ENCODE data around the gene TLX3.

TLX3 gene

DNA sequence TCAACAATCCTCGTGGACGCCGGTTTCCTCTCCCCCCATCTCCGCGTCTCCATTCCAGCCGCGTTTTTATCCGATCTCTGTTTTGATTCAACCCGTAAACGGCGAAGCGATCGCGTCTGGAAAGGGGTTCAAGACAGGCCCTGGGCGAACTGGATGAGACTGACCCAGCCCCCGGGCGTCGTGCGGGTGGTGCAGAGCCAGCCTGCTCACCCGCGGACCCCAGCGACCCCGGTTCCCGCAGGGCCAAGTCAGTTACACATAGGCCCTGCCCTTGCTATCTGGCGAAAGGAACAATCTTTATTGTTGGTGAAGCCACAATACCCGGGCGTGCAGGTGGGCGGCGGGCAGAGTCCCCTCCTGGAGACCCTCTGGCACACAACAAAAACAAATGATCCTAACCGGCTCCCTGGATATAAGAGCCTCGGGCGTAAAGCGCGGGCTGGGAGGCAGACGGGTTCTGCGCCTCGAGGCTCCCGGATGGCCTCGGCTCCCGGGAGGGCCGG lies 1.8 kb downstream of the TLX3 start:
- H3K4me3 ChIP-seq (ENCODE audit: low read depth, low read length): no peak overlapping the region
- TF ChIP-seq, protein P1, sequence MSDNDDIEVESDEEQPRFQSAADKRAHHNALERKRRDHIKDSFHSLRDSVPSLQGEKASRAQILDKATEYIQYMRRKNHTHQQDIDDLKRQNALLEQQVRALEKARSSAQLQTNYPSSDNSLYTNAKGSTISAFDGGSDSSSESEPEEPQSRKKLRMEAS (IDR thresholded peaks at IDR 0.05; ENCODE audit: low read depth, low read length): no peak
- TF ChIP-seq MYC (IDR thresholded peaks at IDR 0.05; ENCODE audit: low read depth, low read length) (no peak), POLR2A (IDR thresholded peaks at IDR 0.05; ENCODE audit: extremely low read depth, insufficient read length) (no peak)
- TF ChIP-seq, protein P2, sequence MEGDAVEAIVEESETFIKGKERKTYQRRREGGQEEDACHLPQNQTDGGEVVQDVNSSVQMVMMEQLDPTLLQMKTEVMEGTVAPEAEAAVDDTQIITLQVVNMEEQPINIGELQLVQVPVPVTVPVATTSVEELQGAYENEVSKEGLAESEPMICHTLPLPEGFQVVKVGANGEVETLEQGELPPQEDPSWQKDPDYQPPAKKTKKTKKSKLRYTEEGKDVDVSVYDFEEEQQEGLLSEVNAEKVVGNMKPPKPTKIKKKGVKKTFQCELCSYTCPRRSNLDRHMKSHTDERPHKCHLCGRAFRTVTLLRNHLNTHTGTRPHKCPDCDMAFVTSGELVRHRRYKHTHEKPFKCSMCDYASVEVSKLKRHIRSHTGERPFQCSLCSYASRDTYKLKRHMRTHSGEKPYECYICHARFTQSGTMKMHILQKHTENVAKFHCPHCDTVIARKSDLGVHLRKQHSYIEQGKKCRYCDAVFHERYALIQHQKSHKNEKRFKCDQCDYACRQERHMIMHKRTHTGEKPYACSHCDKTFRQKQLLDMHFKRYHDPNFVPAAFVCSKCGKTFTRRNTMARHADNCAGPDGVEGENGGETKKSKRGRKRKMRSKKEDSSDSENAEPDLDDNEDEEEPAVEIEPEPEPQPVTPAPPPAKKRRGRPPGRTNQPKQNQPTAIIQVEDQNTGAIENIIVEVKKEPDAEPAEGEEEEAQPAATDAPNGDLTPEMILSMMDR (IDR thresholded peaks at IDR 0.05; ENCODE audit: low read depth, low read length): no peak
- no peak for DNase-seq (ENCODE audit: low read depth)

DNA sequence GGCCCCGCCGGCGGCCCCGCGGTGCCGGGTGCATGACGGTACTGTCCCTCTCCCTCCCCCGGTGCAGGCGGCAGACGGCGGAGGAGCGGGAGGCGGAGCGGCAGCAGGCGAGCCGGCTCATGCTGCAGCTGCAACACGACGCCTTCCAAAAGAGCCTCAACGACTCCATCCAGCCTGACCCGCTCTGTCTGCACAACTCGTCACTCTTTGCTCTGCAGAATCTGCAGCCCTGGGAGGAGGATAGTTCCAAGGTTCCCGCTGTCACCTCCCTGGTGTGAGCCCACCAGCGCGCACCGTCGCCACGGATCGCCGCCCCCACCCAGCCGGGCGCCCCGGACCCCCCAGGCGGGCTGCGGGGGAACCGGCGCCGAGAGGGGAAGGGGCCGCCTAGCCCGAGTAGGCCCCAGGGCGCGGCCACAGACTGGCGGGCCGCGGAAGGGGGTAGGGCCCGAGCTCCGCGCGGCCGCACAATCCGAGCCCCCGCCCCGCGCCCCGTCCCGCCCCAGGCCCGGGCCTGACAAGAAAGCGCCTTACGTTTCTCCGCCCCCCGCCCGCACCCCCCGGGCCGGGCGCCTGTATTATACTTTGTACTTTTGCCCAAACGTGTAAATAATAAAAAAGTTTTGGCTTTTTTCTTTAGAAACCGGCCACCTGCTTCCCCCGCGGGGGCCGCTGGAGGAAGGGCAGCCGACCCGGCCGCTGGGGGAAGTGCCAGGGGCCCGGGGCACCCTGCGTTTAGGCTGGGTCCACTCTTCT lies 2.5 kb downstream of the TLX3 start:
- no peak overlapping the region for H3K4me3 ChIP-seq (ENCODE audit: low read depth, low read length)
- no peak for DNase-seq (ENCODE audit: low read depth)
- TF ChIP-seq, protein P2 (IDR thresholded peaks at IDR 0.05; ENCODE audit: low read depth, low read length): no peak
- no peak for TF ChIP-seq MYC (IDR thresholded peaks at IDR 0.05; ENCODE audit: low read depth, low read length)
- no peak for TF ChIP-seq POLR2A (IDR thresholded peaks at IDR 0.05; ENCODE audit: extremely low read depth, insufficient read length)
- TF ChIP-seq, protein P1 (IDR thresholded peaks at IDR 0.05; ENCODE audit: low read depth, low read length): no peak

DNA sequence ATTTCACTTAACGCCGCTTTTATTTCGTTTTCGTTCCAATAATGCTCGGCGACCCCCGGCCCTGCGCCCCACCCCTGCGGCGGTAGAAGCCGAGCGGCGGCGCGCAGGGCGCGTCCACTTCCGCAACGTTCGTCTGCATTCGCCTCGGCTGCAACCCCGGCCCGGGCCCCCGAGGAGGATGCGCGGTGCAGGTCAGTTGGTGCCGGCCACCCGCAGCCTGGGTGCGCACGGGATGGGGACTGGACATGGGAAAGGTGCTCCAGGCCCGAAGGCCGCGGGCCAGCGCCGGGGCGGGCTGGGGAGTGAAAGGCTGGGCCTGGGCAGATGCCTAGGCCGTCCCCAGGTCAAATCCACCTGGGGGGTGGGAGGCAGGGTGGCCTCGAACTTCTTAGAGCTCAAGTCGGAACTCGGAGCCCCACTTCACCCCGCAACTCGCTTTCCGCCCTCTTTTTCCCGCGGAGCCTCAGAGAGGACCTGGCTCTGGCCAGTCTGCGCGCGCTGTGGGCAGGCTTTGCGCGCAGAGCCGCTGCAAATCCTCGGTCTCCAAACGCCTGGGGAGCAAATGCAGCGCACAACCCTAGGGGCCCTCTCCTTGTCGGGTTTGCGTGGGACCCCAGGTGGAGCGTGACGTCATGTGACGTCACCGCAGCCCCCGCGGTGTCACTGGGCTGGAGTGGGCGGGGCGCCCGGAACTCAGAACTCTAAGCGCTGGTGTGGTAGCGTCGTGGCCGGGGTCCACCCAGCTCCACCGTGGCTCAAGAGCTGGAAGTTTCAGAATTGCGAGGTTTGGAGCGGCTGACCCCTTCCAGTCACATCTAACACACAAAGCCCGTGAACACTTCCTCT lies 3.3 kb downstream of the TLX3 start:
- no peak for DNase-seq (ENCODE audit: low read depth)
- H3K4me3 ChIP-seq (ENCODE audit: low read depth, low read length): no peak overlapping the region

DNA sequence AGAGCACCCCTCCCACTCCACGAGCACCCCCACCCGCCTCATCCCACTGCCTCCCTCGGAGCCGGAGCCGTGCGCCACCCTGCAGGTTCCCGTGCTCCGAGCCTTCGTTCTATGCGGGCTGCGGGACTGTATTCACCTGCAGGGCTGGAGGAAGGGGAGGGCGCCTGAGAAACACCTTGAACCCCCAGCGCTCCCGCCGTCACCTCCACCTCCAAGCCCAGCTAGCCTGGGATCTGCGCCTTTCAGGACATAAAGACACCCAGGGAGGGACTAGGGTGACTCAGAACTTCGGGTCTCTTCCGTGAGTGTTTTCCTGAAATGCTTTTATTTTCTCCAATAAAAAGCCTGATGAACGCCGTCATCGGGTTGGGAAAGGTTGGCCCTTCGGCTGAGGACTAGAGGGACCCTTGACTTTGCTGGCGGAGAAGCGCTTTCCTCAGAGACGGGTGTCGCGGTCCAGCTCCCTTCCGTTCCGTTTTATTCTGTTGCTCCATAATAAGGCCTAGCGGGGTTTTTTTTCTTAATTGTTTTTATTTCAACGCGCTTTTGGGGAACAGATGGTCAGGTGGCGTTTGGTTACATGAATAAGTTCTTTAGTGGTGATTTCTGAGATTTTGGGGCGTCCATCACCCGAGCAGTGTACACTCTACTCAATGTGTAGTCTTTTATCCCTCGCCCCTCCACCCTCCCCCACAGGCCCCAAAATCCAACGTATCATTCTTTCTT lies 4.6 kb downstream of the TLX3 start:
- H3K4me3 ChIP-seq (ENCODE audit: low read depth, low read length): no peak overlapping the region
- no peak for DNase-seq (ENCODE audit: low read depth)
- TF ChIP-seq MYC (IDR thresholded peaks at IDR 0.05; ENCODE audit: low read depth, low read length) (no peak), POLR2A (IDR thresholded peaks at IDR 0.05; ENCODE audit: extremely low read depth, insufficient read length) (no peak)
- TF ChIP-seq, protein P1 (IDR thresholded peaks at IDR 0.05; ENCODE audit: low read depth, low read length): no peak
- TF ChIP-seq, protein P2 (IDR thresholded peaks at IDR 0.05; ENCODE audit: low read depth, low read length): no peak

More for the DNA sequence above, 3.3 kb downstream of the TLX3 start:
- TF ChIP-seq POLR2A (IDR thresholded peaks at IDR 0.05; ENCODE audit: extremely low read depth, insufficient read length) (no peak), MYC (IDR thresholded peaks at IDR 0.05; ENCODE audit: low read depth, low read length) (no peak)
- TF ChIP-seq, protein P1 (IDR thresholded peaks at IDR 0.05; ENCODE audit: low read depth, low read length): no peak
- TF ChIP-seq, protein P2 (IDR thresholded peaks at IDR 0.05; ENCODE audit: low read depth, low read length): no peak

DNA sequence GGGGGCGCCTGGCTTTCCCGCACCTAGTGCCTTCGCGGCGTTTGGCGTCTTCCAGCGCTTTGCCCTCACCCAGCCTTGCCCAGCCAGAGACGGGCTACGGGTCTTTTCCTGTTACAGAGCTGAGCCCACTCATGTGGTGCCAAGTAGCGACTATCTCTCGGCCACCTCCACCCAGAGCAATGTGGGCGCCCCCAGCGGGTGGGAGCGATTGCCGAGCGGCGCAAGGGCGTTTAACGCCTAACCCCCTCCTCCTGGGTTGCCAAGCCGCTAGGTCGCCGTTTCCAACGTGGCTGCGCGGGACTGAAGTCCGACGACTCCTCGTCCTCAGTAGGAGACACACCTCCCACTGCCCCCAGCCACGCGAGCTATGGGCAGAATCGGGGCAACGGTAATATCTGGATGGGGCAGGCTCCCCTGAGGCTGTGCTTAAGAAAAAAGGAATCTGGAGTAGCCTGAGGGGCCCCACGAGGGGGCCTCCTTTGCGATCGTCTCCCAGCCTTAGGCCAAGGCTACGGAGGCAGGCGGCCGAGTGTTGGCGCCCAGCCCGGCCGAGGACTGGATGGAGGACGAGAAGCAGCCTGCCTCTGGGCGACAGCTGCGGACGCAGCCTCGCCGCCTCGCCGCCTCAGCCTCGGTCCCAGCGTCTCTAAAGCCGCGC lies 5.8 kb downstream of the TLX3 start:
- no peak for TF ChIP-seq POLR2A (IDR thresholded peaks at IDR 0.05; ENCODE audit: extremely low read depth, insufficient read length)
- TF ChIP-seq, protein P1 (IDR thresholded peaks at IDR 0.05; ENCODE audit: low read depth, low read length): no peak
- no peak for DNase-seq (ENCODE audit: low read depth)
- no peak overlapping the region for H3K4me3 ChIP-seq (ENCODE audit: low read depth, low read length)
